Measurements from ENCODE around the gene NSG2.
"Not testable (repeated sequence)": the region's sequence is repeated elsewhere in the genome, so short reads cannot be mapped to it uniquely, and the experiment has no call there.

NSG2 gene

DNA sequence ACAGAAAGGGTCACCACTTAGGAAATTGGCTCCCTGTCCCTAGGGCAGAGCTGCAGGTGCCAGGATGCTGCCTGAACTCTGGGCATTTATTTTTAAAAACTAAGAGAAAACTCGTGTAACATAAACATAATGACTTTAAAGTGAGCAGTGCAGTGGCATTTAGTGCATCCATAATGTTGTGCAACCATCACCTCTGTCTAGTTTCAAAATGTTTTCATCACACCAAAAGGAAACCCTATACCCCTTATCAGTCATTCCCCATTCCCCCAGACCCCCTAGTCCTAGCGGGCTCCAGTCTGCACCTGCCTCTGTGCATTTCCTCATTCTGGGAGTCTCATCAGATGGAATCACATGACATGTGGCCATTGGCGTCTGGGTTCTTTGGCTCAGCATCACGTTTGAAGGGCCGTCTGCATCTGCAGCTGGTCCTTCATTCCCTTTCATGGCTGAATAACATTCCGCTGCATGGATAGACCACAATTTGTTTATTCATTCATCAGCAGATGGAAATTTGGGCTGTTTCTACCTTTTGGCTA, 55.8 kb downstream of the NSG2 start:
- no peak for DNase-seq (ENCODE audit: low spot score)
- no peak for FAIRE-seq

DNA sequence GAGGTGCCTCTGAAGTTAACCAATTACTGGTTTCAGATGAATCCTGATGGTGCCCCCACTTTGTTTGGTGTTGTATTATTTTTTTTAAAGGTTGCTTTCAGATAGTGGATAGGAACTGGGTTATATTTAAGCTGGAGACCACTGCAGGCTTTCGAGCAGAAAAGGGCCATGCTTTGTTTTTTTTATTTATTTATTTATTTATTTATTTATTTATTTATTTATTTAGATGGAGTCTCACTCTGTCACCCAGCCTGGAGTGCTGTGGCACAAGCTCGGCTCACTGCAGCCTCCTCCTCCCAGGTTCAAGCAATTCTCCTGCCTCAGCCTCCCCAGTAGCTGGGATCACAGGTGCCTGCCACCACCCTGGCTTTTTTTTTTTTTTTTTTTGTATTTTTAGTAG, 57.1 kb downstream of the NSG2 start:
- DNase-seq (ENCODE audit: low spot score); FAIRE-seq: not testable (repeated sequence)

DNA sequence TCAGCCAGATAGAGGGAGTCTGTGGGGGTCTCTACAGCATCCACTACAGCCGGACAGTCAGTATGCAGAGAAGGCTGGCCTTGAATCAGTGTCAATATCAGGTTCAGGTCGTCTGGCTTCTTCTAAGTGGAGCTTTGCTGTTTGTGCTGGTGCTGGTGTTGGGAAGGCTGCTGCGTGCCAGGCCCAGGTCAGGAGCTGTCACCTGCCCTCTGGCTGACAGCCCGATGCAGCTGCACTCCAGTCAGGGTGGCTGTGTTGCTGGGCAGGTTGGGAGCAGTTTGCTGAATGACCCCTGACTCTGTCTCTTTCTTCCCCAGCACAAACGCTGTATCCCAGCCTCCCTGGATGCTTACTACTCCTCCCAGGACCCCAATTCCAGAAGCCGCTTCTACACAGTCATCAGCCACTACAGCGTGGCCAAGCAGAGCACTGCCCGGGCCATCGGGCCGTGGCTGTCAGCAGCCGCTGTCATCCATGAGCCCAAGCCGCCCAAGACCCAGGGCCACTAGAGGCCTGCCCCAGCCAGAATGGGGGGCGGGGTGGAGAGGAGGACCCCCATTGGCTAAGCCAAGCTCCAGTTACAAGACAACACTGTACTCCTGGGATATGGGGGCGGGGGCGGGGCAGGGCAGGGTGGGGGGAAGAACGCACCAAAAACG, 61.6 kb downstream of the NSG2 start:
- DNase-seq (ENCODE audit: low spot score) (no peak), FAIRE-seq (no peak)

DNA sequence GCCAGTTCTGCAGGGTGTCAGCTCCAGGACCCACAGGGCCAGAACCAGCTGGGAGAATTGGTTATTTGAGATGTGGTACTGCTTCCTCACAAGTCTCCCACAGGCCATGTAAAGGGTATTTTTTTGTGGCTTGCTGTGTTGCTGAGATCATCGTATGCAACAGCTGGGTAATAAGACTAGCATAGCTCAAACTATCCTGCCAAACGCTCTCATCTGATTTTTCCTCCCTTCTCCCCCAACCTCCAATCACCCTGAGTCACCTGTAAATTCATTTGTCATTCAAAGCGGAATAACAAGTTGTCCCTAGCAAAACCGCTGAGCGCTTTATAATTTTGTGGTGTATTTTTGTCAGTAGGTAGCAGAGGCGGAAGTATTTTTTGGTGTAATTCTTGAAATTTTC, 63.2 kb downstream of the NSG2 start:
- no peak for FAIRE-seq

DNA sequence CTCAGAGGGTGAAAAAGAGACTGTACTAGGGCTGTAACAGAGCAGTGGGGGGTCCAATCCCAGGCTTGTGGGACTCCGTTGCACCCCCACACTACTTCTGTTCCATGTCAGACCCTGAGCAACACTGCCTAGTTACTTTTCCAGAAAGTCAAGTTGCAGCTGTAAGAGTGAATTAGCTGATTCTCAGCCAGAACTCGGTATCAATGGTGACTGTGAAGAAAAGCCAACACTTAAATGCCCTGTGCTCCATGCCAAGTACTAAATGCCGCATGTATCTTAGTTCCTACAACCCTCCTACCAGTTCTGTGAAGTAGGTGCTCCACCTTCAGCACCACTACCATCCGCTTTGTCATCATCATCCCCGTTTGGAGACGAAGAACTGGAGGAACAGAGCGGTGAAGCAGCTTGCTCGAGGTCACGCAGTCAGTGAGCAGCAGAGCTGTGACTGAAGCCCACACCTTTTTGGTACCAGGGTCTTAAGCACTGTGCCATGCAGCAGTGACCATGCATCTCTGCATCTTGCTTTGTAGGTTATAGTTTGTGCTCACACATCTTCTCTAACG, 64.3 kb downstream of the NSG2 start:
- FAIRE-seq (peak; percentile 69), DNase-seq (ENCODE audit: low spot score) (no peak)

More for the DNA sequence above, 63.2 kb downstream of the NSG2 start:
- DNase-seq (ENCODE audit: low spot score) = no peak

DNA sequence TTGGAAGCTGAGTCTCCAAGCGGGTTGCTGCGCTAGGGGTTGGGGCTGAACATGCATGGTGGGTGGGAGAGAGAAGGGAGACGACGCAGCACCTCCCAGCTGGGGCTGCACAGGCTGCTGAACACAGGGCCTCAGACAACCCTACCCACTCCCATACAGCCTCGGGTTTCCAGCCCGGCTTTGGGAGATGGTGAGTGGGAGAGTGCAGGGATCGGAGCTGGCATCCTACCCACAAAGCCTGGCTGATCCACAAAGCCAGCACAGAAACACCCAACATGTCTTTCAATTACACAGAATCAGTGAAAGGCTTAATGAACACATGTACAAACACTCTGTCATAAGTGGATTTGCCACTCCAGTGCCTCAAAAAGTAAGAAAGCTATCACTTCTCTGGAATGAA, 64.8 kb downstream of the NSG2 start:
- FAIRE-seq (no peak), DNase-seq (ENCODE audit: low spot score) (no peak)

DNA sequence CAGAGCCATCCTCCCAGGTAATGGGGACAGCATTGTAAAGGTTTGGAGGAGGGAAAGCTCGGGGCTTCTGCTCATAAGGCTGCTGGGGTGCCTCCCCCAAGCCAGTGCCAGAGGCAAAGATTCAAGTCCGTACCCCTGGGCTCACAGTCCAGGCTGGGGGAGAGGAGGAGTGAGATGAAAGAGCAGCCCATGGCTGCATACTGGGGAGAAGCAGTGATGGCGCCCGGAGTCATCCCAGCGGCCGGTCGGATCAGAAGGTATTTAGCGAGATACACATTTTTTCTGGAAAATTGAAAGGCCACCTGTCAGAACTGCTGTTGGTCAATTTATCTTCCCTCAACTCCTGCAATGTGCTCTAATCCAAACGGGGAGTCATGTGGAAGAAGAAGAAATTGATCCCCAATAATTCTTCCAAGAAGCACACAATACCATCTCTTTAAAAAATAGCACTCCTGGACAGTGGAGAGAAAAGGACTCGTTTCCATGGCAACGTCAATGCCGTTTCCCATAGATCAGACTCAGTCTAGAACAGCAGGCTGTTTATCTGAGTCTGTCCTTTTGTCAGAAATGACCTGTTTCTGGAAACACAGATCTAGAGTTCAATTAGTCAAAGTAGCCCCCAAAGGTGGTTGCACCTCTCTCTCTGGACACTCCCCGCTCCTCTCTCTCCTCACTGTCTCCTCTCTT, 65.9 kb downstream of the NSG2 start:
- DNase-seq (ENCODE audit: low spot score) = no peak

DNA sequence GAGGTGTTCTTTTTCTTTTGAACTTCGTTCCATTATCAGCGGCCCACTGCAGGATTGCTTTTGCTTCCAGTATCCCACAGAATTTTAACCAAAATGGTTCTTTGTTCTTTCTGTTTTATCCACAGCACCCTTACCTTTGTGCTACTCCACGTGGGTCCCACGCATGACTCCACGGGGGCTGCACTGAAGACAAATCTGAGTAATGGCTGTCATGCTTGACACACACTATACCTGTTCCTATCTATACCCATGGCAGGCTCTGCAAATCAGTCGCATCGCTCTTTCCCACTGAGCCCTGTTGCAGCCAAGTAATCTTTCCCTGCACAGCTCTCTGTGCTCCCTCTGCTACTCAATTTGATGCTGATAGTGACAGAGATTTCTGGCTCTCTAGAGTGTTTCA, 69.7 kb downstream of the NSG2 start:
- DNase-seq (ENCODE audit: low spot score) = no peak
- FAIRE-seq = no peak

More for the DNA sequence above, 65.9 kb downstream of the NSG2 start:
- no peak for FAIRE-seq

DNA sequence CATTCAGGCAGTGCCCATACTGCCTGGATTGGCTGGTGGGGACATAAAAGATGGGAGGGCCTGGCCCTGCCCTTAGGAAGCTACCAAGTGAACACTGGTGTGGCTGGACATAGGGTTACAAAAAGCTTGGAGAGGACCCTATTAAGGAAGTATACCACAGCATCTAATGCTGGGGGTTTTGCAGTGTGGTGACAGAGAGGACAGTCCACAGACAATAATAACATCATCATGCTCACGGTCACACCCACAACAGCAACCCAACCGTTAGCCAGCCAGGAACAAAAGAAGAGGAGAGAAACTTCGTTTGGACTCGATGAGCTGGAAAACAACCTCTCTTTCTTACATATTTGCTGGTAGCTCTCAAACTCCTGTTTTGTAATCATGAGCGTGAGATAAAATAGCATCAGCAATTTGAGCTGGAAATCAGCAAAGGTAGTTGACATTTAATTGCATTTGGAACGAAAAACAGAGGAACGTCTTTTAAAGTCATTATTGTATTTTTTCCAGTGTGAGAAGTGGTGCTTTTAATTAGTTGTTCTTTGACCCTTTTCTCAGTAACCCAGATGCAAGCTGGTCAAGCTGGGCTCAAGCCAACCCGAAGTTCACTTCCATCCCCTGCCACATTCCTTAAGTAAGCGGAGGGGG, 73.4 kb downstream of the NSG2 start:
- FAIRE-seq = no peak
- DNase-seq (ENCODE audit: low spot score) = no peak

DNA sequence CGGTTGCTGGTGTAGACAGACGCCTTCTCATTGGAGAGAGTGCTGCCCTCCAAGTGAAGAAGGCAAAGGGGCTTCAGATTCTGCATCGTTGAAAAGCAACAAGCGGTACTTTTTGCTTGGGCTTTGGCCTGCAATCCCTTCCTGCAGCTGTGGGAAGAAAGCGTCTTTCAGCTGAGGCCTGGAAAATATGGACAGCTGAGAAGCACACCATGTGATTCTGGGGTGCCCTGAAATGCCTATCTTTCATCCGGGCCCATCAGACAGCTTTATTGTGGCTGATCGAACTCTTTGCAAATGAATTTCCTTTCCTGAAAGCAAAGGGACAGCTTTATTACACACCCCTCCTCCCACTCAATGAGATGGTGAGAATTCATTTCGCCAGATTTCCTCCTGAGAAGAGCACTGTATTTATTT, 74.0 kb downstream of the NSG2 start:
- DNase-seq (ENCODE audit: low spot score) (no peak), FAIRE-seq (no peak)

DNA sequence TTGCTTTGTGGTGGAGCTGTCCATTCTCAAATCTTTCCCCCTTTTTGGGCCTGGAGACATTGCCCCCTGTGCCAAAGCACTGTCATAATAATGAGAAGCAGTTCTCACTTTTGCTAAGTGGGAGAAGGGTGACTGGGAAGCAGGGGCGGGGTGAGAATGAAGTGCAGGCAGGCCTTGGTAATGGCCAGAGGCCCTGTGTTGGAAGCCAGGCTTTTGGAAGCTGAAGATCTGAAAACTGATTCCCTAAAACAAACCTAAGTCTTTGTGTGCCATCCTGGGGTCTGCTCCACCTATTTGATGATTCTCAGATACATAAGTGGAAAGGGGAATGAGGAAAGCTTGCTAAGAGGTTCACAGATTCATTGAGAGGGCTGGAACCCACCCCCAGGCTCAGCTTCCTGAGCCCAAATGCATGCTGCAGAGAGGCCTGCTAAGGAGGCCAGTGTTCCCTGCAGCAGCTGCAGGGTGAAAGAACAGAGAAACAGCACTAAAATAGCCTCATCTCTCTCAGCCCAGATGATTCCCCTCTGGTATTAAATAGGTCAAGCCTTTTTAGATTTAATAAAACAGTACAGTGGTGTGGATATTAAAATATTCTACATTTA, 75.0 kb downstream of the NSG2 start:
- DNase-seq (ENCODE audit: low spot score) (no peak), FAIRE-seq (no peak)

DNA sequence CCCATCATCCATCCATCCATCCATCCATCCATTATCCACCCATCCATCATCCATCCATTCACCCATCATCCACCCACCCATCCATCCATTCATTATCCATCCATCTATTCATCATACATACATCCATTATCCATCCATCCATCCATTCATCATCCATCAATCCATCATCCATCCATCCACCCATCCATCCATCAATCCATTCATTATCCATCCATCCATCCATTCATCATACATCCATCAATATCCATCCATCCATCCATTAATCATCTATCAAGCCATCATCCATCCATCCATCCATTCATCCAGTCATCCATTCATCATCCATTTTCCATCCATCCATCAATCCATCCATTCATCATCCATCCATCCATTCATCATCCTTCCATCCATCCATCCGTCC, 89.0 kb downstream of the NSG2 start:
- no peak for DNase-seq (ENCODE audit: low spot score)
- FAIRE-seq = peak; percentile 48

DNA sequence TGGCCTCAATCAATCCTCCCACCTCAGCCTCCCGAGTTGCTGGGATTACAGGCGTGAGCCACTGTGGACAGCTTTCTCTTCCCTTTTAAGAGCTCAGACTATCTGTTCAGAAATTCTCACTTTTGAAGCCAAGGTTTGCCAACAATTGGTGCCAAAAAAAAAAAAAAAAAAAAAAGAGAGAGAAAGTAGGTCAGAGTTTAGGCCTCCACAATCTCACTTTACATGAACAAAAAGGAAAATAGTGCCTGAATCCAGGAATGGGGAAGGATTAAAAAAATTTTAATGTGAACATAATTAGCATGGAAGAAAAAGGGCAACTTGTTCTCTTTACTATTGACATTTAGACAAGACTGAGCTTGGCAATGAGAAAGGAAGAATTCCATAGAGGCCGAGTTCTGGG, 94.1 kb downstream of the NSG2 start:
- DNase-seq (ENCODE audit: low spot score) = no peak
- FAIRE-seq = no peak

DNA sequence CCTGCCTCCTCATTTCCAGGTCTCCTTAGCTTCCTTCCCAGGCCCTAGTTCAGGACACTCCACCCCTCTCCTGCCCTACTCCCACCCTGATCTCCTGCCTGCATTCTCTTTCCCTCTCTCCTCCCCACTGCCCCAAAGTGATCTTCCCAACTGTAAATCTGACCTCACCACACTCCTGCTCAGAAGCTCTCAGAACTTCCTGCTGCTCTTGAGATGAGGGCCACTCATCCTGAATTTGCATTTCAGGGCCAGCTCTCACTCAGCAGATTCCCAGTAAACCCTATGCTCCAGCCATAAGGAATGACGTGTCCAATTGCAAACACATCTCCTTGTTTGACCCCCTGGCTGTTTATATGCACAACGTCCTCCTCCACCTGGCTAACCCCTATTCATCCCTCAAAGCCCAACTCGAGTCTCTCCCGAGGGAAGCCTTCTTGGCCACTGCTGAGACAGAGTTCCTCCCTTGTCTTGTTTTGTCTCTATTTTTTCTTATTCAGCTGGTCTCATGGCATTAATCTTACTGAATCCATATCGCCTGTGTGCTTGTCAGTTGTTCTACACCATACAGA, 95.0 kb downstream of the NSG2 start:
- DNase-seq (ENCODE audit: low spot score) (no peak), FAIRE-seq (no peak)

DNA sequence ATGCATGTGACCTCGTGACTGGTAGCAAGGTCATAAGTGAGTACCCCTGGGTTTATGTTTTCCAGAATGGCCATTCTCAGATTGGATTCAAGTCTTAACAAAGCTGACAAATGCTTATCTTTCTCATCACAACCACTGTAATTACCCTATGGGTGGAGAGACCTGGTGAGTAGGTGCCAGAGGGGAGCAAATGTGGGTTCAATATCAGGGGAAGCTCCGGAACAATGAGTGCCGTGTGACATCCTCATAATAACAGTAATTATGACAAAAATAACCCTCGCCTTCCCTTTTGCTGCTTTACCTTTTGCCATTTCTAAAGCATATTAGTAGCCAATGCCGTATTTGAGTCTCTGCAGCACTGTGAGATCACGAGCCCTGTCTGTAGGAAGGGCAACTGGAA, 95.9 kb downstream of the NSG2 start:
- no peak for DNase-seq (ENCODE audit: low spot score)
- FAIRE-seq = no peak

DNA sequence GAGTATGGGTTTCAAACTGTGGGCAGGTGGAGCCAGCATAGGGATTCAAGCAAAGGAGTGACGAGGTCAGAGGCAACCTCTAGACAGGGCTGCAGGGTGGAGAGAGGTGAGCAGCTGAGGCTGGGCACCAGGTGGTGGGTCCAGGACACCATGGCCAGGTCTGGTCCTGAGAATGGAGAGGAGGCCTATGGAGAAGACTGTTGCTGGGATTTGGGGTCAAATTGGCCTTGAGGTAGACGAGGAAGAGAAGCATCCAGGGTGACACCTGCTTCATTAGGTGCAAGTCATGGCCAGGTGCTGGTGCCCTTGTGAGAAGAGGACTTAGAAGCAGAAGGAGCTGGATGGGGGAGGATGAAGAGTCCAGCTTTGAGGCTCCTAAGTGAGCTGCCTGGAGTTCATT, 99.6 kb downstream of the NSG2 start:
- no peak for FAIRE-seq
- no peak for DNase-seq (ENCODE audit: low spot score)

DNA sequence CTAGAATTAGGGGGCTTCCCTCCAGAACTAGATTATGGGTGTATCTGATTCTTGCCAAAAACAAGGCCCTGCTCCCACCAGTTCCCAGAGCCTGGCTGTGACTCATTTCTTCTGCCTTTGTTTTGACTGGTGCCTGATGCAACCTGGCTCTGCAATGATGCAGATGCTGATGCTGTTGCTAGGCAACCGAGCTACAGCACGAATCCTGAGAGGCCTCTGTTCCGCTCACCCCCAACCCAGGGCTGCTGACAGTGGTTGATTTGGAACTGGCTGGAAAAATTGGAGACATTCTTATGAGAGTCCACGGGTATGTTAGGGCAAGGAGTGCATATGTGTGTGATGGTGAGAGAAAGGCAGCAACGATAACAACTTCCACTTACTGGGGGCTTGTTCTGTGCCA, 100.3 kb downstream of the NSG2 start:
- DNase-seq (ENCODE audit: low spot score) = peak; percentile 21
- FAIRE-seq = no peak

DNA sequence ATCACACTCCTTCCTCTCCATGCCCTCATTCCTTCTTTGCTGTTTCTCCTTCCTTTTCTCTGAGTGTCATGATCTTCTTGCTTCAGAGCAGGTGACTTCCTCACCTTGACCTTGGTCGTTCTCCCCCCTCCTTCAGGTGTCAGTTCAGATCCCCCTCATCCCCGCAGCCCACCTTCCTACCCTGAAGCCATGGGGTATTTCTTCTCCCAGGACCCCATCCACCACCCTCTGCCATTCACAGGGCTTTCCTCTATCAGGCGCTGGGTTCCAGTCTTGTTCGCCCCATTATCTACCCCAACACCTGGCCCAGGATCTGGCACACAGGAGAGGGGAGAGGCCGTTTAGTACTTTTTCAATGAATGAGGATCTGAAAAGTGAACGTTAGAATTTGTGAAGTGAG, 101.0 kb downstream of the NSG2 start:
- no peak for FAIRE-seq
- no peak for DNase-seq (ENCODE audit: low spot score)

DNA sequence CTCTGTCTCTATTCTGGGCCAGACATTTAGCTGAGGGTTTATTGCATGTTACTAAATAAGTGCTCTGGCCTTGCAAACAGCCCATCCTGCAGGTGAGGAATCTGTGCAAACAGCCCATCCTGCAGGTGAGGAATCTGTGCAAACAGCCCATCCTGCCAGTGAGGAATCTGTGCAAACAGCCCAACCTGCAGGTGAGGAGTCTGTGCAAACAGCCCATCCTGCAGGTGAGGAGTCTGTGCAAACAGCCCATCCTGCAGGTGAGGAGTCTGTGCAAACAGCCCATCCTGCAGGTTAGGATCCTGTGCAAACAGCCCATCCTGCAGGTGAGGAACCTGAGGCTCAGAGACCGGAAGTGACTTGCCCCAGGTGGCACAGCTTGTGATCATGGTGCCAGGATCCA, 101.5 kb downstream of the NSG2 start:
- DNase-seq (ENCODE audit: low spot score); FAIRE-seq: not testable (repeated sequence)

DNA sequence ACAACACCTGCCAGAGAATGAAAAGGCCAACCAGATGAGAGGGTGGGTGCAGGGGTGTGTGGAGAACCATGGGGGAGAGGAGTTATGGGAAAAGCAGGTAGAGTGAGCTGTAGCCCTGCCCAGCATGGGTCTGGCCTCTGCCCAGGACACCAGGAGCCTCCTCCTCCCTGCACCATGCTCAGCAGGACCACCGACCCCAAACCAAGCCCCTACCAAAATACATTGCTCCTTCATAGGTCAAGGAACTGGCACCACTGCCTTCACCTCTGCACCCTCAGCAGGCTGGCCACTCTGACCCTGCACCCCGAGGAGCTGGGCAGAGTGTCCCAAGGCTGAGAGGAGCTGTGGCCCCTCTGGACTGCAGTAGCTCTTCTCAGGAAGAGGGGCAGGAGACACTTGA, 102.0 kb downstream of the NSG2 start:
- DNase-seq (ENCODE audit: low spot score) (no peak), FAIRE-seq (no peak)

DNA sequence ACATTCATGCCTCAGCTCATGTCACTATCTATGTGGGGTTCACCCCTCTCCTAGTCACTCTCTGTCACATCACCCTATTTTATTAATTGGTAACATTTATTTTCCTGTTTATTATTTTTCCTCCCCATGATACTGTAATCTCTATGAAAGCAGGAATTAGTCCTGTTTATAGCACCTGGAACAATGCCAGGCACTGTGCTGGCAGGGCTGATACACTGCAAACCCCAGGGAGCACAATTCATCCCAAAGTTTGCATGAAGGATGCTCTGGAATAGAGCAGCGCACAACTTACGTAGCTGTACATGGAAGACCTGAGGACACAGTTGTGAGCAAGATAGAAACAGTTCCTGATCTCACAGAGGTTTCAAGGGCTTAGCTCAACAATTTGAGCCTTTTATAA, 103.2 kb downstream of the NSG2 start:
- DNase-seq (ENCODE audit: low spot score) (no peak), FAIRE-seq (no peak)

Measured in urothelium cell line (cell line).